GM23338 (cell line): Measurements from ENCODE around the gene HIGD2B.
"Not testable (repeated sequence)": the region's sequence is repeated elsewhere in the genome, so short reads cannot be mapped to it uniquely, and the experiment has no call there.

Experiments
- EZH2 ChIP-seq: fragments of 200-600 bp; sonication (generic); IDR thresholded peaks from one replicate; pipeline ENCODE4 v1.8.0; 2017; ENCODE audit warnings: antibody characterized with exemption, mild to moderate bottlenecking, low read depth; ENCODE audit not compliant: unreplicated experiment
- POLR2AphosphoS5 ChIP-seq: IDR thresholded peaks from 2 replicates; pipeline ENCODE4 v1.6.1; 2016; ENCODE audit warnings: antibody characterized with exemption, low read depth
- TF ChIP-seq, protein P1 (sequence below), 2 experiments: fragments of 200-600 bp in 1 of 2; sonication (generic) in 1 of 2; conservative IDR thresholded peaks; 2 replicates each; pipeline versions ENCODE4 v1.5.1 to v1.6.1; 2016 to 2017; ENCODE audit warnings: antibody characterized with exemption in 2 of 2, low read depth in 2 of 2, mild to moderate bottlenecking in 2 of 2, moderate library complexity in 1 of 2
- TF ChIP-seq, protein P2 (sequence below): IDR thresholded peaks from 2 replicates; pipeline ENCODE4 v1.6.1; 2016; ENCODE audit warnings: antibody characterized with exemption

DNA sequence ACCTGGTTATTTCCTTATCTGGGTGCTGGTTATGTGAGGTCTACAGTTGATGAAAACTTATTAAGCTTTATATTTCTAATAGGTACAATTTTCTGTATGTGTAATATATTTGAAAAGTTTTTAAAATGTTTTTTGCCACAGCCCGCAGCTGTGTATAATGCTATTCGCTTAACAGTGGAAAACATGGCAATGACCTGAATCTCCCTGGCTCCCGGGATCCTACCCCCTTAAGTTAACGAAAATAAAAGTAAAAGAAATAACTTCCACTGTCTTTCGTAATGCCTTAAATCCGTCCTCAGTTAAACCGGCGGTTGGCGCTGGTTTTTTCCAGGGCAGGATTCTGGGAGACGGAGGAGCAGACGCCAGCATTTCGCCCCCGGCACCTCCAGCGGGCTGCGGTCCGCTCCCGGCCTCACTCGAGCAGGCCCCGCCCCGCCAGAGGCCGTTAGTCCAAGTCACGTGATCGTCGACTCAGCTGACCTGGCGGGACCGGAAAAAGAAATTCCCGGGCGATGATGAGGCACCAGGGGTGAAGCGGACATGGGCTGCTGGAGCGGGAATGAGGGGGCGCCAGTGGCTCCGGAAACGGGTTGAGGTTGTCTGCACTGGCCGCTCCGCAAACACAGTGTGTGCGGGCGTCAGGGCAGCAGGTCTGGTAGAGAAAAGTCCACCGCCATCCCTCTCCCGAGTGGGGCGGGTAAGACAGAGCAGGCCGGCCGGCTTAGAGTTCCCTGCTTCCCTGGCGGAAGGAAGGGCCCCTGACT, 49.3 kb downstream of the HIGD2B start:
- not testable (repeated sequence) for TF ChIP-seq POLR2AphosphoS5, EZH2
- TF ChIP-seq, protein P1, sequence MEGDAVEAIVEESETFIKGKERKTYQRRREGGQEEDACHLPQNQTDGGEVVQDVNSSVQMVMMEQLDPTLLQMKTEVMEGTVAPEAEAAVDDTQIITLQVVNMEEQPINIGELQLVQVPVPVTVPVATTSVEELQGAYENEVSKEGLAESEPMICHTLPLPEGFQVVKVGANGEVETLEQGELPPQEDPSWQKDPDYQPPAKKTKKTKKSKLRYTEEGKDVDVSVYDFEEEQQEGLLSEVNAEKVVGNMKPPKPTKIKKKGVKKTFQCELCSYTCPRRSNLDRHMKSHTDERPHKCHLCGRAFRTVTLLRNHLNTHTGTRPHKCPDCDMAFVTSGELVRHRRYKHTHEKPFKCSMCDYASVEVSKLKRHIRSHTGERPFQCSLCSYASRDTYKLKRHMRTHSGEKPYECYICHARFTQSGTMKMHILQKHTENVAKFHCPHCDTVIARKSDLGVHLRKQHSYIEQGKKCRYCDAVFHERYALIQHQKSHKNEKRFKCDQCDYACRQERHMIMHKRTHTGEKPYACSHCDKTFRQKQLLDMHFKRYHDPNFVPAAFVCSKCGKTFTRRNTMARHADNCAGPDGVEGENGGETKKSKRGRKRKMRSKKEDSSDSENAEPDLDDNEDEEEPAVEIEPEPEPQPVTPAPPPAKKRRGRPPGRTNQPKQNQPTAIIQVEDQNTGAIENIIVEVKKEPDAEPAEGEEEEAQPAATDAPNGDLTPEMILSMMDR (conservative IDR thresholded peaks at IDR 0.05; ENCODE audit: low read depth in 2 of 2) = not testable (repeated sequence)
- TF ChIP-seq, protein P2, sequence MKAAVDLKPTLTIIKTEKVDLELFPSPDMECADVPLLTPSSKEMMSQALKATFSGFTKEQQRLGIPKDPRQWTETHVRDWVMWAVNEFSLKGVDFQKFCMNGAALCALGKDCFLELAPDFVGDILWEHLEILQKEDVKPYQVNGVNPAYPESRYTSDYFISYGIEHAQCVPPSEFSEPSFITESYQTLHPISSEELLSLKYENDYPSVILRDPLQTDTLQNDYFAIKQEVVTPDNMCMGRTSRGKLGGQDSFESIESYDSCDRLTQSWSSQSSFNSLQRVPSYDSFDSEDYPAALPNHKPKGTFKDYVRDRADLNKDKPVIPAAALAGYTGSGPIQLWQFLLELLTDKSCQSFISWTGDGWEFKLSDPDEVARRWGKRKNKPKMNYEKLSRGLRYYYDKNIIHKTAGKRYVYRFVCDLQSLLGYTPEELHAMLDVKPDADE = not testable (repeated sequence)
